Activated CD4-positive, alpha-beta T cell treated with anti-CD3 and anti-CD28 coated beads, Interleukin-2, Interleukin-4, amounts not matched to agents 100 ng/mL and 50 ng/mL, durations not matched to agents 16 hours and 8 hours (primary cell): ENCODE data around the gene PREX1.

Source experiments
- DNase-seq: peaks from one replicate; pipeline ENCODE4 v3.0.0-alpha.2; 2020; ENCODE audit warnings: low spot score

The PREX1 gene

GRCh38 chr20:48658198-48658476, 169.7 kb downstream of the PREX1 start:
- DNase-seq, result no peak

DNA sequence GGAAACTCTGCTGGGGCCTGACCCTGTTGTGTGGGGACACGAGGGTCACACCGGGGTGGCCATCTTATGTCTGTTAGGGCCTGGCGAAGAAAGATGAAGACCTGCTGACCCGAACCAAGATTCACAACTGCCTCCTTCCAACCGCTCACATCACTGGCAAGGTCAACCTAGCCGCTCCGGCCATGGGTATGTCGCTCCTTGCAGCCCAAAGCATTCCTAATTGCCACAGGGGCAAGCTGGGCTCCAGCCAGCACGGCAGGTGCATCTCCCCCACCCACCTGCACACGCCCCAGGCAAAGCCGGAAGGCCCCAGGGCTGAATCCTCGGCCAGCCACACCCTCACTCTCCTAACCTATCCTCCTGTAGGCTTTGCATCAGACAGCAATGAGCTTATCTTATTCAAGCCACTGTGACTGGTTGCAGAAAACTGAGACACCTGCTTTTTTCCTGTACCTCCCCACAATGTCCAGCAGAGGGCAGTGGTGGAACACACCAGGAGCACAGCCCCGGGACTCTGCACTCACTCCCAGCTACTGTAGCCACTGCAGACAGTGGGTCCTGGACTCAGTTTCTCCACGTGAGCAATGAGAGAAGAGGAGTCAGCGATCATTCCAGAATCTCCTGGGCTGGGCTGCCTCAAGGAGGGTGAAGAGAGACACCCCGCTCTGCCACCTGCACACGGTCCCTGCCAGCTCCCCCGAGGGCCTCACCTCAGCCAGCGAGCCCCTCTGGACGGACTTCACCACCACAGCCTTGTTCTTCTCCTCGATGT, 170.2 kb downstream of the PREX1 start:
- peak; percentile 74 for DNase-seq

GRCh38 chr20:48656661-48657211, 171.1 kb downstream of the PREX1 start:
- no peak for DNase-seq

GRCh38 chr20:48656137-48656536, 171.7 kb downstream of the PREX1 start:
- DNase-seq, result no peak

DNA sequence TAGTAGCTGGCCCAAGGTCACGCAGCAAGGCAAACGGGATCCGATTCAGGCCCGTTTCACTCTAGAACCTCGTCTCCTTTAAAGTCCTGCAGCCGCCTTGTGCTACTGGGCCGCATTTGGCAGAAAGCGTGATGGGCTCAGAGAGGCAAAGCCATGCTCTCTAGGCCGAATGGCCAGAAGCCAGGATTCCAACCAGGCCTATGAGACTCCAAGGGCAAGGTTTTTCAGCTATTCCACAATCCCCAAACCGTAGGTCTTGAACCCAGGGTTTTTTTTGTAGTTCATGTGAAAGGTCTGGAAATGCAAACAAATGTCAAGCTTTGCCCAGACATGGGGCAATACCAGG, 174.1 kb downstream of the PREX1 start:
- no peak for DNase-seq

DNA sequence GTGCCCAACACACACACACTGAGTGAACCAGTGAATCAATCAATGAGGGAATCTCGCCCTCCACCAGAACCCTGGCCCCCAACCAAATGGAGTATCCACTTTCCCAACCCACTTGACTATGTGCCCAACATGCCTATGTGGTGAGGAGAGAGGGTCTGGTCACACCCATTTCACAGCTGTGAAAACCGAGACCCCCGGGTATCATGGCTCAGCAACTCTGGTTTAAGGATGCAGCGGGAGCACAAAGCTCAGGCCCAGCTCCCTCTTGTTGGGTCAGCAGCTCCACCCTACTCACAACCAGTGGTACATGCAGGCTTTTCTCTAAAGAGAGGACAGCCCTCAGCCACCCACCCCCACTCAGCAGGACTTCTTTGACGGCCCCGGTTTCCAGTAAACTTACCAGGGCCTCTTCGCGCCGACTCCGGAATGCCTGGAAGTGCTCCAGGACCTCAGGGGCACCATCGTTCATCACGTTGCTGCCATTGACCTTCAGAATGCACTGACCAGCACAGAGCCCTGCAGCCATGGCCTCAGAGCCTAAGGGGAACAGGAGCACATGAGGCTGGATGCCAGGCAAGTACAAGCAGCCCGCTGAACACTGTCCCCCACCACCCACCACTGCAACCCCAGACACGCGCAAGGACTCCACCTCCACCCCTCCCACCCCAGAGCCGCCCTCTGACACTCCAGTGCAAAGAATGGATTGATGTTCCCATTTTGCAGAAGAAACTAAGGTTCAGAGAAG, 174.7 kb downstream of the PREX1 start:
- DNase-seq, result no peak

DNA sequence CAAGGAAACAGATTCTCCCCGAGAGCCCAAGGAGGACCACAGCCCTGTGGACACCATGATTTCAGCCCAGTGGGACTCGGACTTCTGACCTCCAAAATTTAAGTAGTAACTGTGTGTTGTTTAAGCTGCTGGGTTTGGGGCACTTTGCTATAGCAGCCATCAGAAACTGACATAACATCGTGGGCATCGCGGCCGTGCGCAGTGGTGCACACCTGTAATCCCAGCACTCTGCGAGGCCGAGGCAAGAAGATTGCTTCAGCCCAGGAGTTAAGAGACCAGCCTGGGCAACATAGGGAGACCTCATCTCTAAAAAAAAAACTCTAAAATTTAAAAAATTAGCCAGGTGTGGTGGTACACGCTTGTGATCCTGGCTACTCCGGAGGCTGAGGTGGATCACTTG, 175.8 kb downstream of the PREX1 start:
- no peak for DNase-seq

DNA sequence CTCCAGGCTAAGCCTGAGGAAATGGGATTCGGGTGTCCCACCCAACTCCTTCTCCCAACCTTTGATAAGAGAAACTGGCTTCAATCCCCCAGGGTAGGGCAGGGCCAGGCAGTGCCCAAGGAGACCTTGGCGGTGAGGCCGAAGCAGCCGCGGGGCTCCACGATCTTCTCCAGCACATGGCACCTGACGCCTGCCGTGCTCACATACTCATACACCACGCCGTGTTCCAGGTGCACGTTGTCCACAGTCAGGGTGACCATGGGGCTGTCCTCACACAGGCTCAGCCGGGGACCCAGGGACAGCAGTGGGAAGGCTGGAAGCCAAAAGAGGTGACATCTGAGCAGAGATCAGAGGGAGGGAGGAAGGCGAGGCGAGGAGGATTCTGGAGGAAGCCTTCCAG, 176.5 kb downstream of the PREX1 start:
- DNase-seq, result no peak

- no peak for DNase-seq
These were observed 177.9 kb downstream of the PREX1 start for GRCh38 chr20:48649868-48650267.

GRCh38 chr20:48649104-48649626, 178.6 kb downstream of the PREX1 start:
- no peak for DNase-seq

GRCh38 chr20:48648482-48649051, 179.2 kb downstream of the PREX1 start:
- DNase-seq, result no peak

GRCh38 chr20:48647858-48648257, 179.9 kb downstream of the PREX1 start:
- DNase-seq, result no peak

DNA sequence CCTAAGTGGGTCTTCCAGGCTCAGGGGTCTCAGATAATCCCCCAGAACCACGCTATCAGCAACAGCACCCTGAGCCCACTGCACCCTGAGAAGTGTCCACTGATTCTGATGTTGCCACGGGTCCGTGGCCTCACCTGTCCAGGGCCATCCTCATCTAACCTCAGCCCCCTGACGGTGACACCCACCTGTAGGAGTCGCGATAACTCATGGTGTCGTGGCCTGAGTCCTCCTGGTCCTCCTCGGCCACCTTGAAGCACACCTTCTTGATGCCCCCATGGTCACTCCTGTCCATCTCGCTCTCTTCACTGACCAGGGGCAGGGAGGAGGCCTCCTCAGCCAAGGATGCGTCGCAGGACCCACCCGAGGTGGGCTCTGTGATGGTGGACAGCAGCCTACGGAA, 182.1 kb downstream of the PREX1 start:
- DNase-seq, result no peak

GRCh38 chr20:48644286-48644828, 183.4 kb downstream of the PREX1 start:
- no peak for DNase-seq

- DNase-seq, result no peak
These were observed 185.5 kb downstream of the PREX1 start for GRCh38 chr20:48642105-48642880.

GRCh38 chr20:48640871-48641270, 186.9 kb downstream of the PREX1 start:
- no peak for DNase-seq

DNA sequence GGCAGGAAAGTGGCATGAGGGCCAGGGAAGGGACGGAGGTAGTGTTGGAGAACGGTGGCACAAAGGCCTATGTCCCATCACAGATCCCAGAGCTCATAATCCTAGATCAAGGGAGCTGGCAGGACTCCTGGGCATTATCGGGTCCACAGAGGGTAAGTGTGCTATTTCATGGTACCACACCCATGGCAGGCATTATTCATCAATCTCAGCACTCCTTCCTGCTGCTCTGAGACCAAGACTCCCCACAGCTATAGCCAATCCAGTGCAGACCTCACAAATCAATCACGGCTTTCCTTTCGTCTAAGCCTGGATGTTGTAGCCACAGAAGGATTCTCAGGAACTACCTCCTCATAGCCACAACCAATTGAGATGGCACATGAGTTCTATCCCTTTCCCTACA, 187.9 kb downstream of the PREX1 start:
- DNase-seq, result no peak

- peak; percentile 32 for DNase-seq
These were observed 189.3 kb downstream of the PREX1 start for GRCh38 chr20:48638546-48638945.

DNA sequence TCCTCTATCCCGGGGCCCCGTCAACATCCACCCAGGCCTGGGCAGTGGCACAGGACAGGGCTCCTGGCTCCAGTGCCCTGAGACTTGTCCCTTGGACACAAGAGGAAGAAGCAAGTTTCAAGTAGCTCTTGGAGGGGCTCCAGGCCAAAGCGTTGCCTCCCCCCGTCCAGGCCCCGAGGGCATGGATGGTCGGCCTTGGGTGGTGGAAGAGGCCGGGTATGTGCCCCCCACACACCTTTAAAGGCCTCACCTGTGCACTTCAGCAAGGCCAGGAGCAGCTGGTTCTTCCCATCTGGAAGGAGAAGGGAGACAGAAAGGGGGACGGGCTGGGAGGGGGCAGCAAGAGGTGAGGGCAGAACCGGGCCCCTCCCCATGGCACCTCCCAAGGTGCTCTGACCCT, 190.3 kb downstream of the PREX1 start:
- DNase-seq, result no peak

DNA sequence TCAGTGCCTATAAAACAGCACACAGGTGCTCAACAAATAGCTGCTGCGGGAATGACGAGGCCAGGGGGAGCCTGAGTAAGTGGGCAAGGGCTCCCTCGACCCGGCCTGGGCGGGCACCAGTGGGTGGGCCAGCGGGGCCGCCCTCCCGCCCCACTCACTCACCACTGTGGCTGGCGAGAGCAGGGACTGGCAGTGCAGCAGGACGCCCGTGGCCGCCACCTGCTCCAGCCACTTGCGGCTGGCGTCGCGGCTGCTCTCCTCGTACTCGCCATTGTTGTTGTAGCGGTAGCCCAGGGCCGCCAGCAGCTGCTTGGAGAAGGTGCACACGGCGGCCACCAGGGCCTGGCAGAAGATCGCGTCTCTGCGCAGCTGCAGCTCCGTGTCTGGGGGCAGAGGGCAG, 191.5 kb downstream of the PREX1 start:
- DNase-seq, result no peak

DNA sequence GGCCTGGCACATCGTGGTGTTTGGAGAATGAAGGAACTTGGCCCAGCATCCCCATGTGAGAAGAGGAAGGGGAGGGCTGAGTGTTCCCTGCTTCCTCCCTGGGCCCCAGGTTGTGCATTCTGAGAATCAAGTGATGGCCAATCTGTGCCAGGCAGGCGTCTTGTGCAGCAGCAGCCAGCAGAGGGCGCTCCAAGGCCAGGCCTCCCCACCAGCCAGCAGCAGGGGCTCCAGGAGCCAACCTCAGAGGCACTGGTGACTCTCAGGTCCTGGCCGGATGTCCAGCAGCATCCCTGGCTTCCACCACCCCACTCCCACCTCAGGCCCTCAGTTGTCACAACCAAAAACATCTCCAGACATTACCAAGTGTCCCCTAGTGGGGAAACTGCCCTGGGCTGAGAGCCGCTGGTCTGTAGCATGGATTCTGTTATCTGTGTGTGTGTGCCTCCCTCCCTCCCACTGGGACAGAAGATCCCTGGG, 192.0 kb downstream of the PREX1 start:
- peak; percentile 75 for DNase-seq

GRCh38 chr20:48635361-48635760, 192.4 kb downstream of the PREX1 start:
- DNase-seq, result no peak
